ENCODE results near the gene BICRAL. TPM values are rescaled to one million over a fixed set of nuclear protein-coding genes. Genes with fewer than 3 reads are reported as not detected.
"Not testable (repeated sequence)": the region's sequence is repeated elsewhere in the genome, so short reads cannot be mapped to it uniquely, and the experiment has no call there.

BICRAL gene
- total RNA-seq, 1 donor, result 9.4 TPM

GRCh38 chr6:42879372-42880239, 97.8 kb downstream of the BICRAL start, which contains the start of gene RPL7L1:
TSS of gene RPL7L1 (plus strand) at chr6:42879616. CDS start at chr6:42879911, 295 bp downstream.
- no peaks in the 10 kb centered on the region for H3K27me3 ChIP-seq (ENCODE audit: insufficient read depth, low read length)
- H3K36me3 ChIP-seq (ENCODE audit: insufficient read depth, low read length), result peaks cover 27% of the 10 kb centered on the region
- peaks cover 7% of the 10 kb centered on the region for H4K20me1 ChIP-seq (ENCODE audit: insufficient read depth, low read length)
- peak within 1 kb of the TSS; percentile 84 for H3K27ac ChIP-seq (ENCODE audit: low read depth, low read length)
- no peaks in the 10 kb centered on the region for H3K9me3 ChIP-seq (ENCODE audit: low read depth, low read length)
- peaks cover 48% of the 10 kb centered on the region for H3K79me2 ChIP-seq (ENCODE audit: insufficient read depth, low read length)
- H2AFZ ChIP-seq (ENCODE audit: low read length), result peak within 1 kb of the TSS; percentile 95
- H3K4me1 ChIP-seq (ENCODE audit: insufficient read depth, low read length), result peaks cover 10% of the 10 kb centered on the region
- DNase-seq (ENCODE audit: insufficient read length, low spot score, missing footprints), result peak; percentile 90
- TF ChIP-seq CTCF (IDR thresholded peaks at IDR 0.05; ENCODE audit: extremely low read depth, low read depth, low read length), result no peak
- H3K4me3 ChIP-seq (ENCODE audit: insufficient read depth, low read length), result peak within 1 kb of the TSS; percentile 82
- H3K4me2 ChIP-seq (ENCODE audit: insufficient read depth, low read length), result peak within 1 kb of the TSS; percentile 77

GRCh38 chr6:42880240-42880817, 98.5 kb downstream of the BICRAL start:
- H3K9me3 ChIP-seq (ENCODE audit: low read depth, low read length); H4K20me1 ChIP-seq (ENCODE audit: insufficient read depth, low read length); H3K27me3 ChIP-seq (ENCODE audit: insufficient read depth, low read length); DNase-seq (ENCODE audit: insufficient read length, low spot score, missing footprints): not testable (repeated sequence)
- Histone ChIP-seq H3K4me1 (ENCODE audit: insufficient read depth, low read length) (peaks cover 10% of the 10 kb centered on the region), H2AFZ (ENCODE audit: low read length) (peak overlapping the region; percentile 95), H3K79me2 (ENCODE audit: insufficient read depth, low read length) (peaks cover 51% of the 10 kb centered on the region), H3K4me2 (ENCODE audit: insufficient read depth, low read length) (peak overlapping the region; percentile 77), H3K4me3 (ENCODE audit: insufficient read depth, low read length) (peak overlapping the region; percentile 82), H3K27ac (ENCODE audit: low read depth, low read length) (peak overlapping the region; percentile 84), H3K36me3 (ENCODE audit: insufficient read depth, low read length) (peaks cover 34% of the 10 kb centered on the region)

- Histone ChIP-seq H3K27ac (ENCODE audit: low read depth, low read length) (peak overlapping the region; percentile 84), H3K79me2 (ENCODE audit: insufficient read depth, low read length) (peaks cover 55% of the 10 kb centered on the region), H3K4me3 (ENCODE audit: insufficient read depth, low read length) (peak overlapping the region; percentile 82), H3K36me3 (ENCODE audit: insufficient read depth, low read length) (peaks cover 39% of the 10 kb centered on the region), H3K4me1 (ENCODE audit: insufficient read depth, low read length) (peaks cover 10% of the 10 kb centered on the region), H3K4me2 (ENCODE audit: insufficient read depth, low read length) (peak overlapping the region; percentile 77)
- DNase-seq (ENCODE audit: insufficient read length, low spot score, missing footprints); H2AFZ ChIP-seq (ENCODE audit: low read length); H3K9me3 ChIP-seq (ENCODE audit: low read depth, low read length); H3K27me3 ChIP-seq (ENCODE audit: insufficient read depth, low read length); H4K20me1 ChIP-seq (ENCODE audit: insufficient read depth, low read length): not testable (repeated sequence)
Observed at GRCh38 chr6:42880871-42881270, 99.0 kb downstream of the BICRAL start.

- Histone ChIP-seq H3K4me1 (ENCODE audit: insufficient read depth, low read length) (peaks cover 17% of the 10 kb centered on the region), H3K27me3 (ENCODE audit: insufficient read depth, low read length) (no peaks in the 10 kb centered on the region), H3K27ac (ENCODE audit: low read depth, low read length) (no peak overlapping the region), H3K4me2 (ENCODE audit: insufficient read depth, low read length) (no peak overlapping the region), H4K20me1 (ENCODE audit: insufficient read depth, low read length) (peaks cover 7% of the 10 kb centered on the region), H3K4me3 (ENCODE audit: insufficient read depth, low read length) (no peak overlapping the region), H3K9me3 (ENCODE audit: low read depth, low read length) (no peaks in the 10 kb centered on the region), H2AFZ (ENCODE audit: low read length) (no peak overlapping the region), H3K79me2 (ENCODE audit: insufficient read depth, low read length) (peaks cover 49% of the 10 kb centered on the region), H3K36me3 (ENCODE audit: insufficient read depth, low read length) (peaks cover 54% of the 10 kb centered on the region)
- DNase-seq (ENCODE audit: insufficient read length, low spot score, missing footprints), result no peak
- TF ChIP-seq CTCF (IDR thresholded peaks at IDR 0.05; ENCODE audit: extremely low read depth, low read depth, low read length), result no peak
Observed at GRCh38 chr6:42885702-42886101, 103.8 kb downstream of the BICRAL start.

- H3K4me3 ChIP-seq (ENCODE audit: insufficient read depth, low read length); H3K9me3 ChIP-seq (ENCODE audit: low read depth, low read length); H2AFZ ChIP-seq (ENCODE audit: low read length); H4K20me1 ChIP-seq (ENCODE audit: insufficient read depth, low read length); H3K4me1 ChIP-seq (ENCODE audit: insufficient read depth, low read length); H3K27ac ChIP-seq (ENCODE audit: low read depth, low read length); H3K4me2 ChIP-seq (ENCODE audit: insufficient read depth, low read length); DNase-seq (ENCODE audit: insufficient read length, low spot score, missing footprints); H3K27me3 ChIP-seq (ENCODE audit: insufficient read depth, low read length): not testable (repeated sequence)
- peaks cover 41% of the 10 kb centered on the region for H3K36me3 ChIP-seq (ENCODE audit: insufficient read depth, low read length)
- H3K79me2 ChIP-seq (ENCODE audit: insufficient read depth, low read length), result peaks cover 24% of the 10 kb centered on the region
Observed at GRCh38 chr6:42888201-42888600, 106.3 kb downstream of the BICRAL start.
